ENCODE results near the gene NUP210L. TPM values are rescaled to one million over a fixed set of nuclear protein-coding genes. Genes with fewer than 3 reads are reported as not detected.

NUP210L gene
- total and polyA plus RNA-seq, 2 of the 13 experiments (the other 11 are each of a cell fraction or from before 2014, with no cell fraction given), result not detected

DNA sequence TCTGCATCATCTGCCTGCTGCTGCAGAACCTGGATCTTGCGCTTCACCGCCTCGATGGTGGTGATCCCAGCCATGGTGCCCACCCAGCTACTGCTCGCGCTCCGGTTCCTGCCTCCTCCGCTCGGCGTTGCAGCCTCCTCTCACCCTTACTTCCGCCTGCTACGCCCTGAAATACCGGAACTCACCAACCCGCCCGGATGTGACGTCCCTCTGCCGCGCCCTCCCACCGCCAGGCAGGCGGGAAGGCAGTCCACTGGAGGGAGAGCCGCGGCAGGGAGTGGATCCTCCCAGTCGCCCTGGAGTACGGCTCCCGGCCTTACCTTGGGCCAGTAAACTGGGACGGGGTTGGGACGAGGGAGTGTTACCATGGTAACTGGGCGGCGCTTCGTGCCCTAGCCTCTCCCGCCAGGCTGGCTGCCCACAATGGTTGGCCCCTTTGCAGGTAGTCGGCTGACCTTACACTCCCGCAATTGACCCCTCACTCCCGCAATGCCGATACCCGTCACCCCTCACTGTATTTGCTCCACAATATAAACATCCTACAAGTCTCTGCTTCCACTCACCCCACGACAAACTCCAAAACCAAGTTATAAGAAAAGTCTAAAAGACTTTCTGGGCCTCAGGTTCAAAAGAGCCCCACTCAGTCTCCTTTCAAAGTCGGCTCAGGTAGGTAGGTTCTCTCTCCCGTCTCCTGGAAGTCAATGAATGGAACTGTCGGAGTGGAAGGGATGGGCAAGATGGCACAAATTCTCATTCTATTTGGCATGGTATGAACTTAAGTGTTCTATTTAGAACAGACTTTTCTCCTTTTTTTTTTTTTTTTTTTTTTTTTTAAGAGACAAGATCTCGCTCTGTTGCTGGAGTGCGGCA lies 28.4 kb upstream of the NUP210L start (continued):
- peak; percentile 96 for TF ChIP-seq ZFP36L1 (CRISPR knock-in tag; IDR thresholded peaks at IDR 0.05)
- TF ChIP-seq MXD4 (CRISPR knock-in tag; IDR thresholded peaks at IDR 0.05), result peak; percentile 62; the same call in 1 of the 2 replicates
- 0 out of 2 replicates have a peak, but pooled peaks have one; percentile 50 for TF ChIP-seq REXO4 (CRISPR knock-in tag; IDR thresholded peaks at IDR 0.05; ENCODE audit: borderline replicate concordance)
- no peak for TF ChIP-seq GLI4 (CRISPR knock-in tag; IDR thresholded peaks at IDR 0.05; ENCODE audit: borderline replicate concordance)
- peak; percentile 90 for TF ChIP-seq ATF7-NPFF (CRISPR knock-in tag; IDR thresholded peaks at IDR 0.05; ENCODE audit: low read depth)
- no peak for TF ChIP-seq HHEX (CRISPR knock-in tag; IDR thresholded peaks at IDR 0.05)
- no peak for TF ChIP-seq CCAR2 (optimal IDR thresholded peaks at IDR 0.05; ENCODE audit: low read depth, low read length)
- peak; percentile 99 for TF ChIP-seq GABPB1 (CRISPR knock-in tag; IDR thresholded peaks at IDR 0.05)
- TF ChIP-seq, protein P1, sequence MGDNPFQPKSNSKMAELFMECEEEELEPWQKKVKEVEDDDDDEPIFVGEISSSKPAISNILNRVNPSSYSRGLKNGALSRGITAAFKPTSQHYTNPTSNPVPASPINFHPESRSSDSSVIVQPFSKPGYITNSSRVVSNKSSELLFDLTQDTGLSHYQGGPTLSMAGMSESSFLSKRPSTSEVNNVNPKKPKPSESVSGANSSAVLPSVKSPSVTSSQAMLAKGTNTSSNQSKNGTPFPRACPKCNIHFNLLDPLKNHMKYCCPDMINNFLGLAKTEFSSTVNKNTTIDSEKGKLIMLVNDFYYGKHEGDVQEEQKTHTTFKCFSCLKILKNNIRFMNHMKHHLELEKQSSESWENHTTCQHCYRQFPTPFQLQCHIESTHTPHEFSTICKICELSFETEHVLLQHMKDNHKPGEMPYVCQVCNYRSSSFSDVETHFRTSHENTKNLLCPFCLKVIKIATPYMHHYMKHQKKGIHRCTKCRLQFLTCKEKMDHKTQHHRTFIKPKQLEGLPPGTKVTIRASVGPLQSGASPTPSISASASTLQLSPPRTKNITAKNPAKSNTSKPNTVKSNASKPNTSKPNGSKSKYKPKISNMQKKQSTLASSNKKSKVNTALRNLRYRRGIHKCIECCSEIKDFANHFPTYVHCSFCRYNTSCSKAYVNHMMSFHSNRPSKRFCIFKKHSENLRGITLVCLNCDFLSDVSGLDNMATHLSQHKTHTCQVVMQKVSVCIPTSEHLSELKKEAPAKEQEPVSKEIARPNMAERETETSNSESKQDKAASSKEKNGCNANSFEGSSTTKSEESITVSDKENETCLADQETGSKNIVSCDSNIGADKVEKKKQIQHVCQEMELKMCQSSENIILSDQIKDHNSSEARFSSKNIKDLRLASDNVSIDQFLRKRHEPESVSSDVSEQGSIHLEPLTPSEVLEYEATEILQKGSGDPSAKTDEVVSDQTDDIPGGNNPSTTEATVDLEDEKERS (CRISPR knock-in tag; IDR thresholded peaks at IDR 0.05), result peak; percentile 76; the same call in 1 of the 2 replicates
- TF ChIP-seq AKAP8 (CRISPR knock-in tag; IDR thresholded peaks at IDR 0.05), result peak; percentile 61; the same call in 1 of the 2 replicates
- no peak for TF ChIP-seq ZNF577 (CRISPR knock-in tag; IDR thresholded peaks at IDR 0.05; ENCODE audit: borderline replicate concordance, low read depth)
- TF ChIP-seq SP4 (CRISPR knock-in tag; IDR thresholded peaks at IDR 0.05), result peak; percentile 95
- no peak for TF ChIP-seq ZNF530 (CRISPR knock-in tag; IDR thresholded peaks at IDR 0.05; ENCODE audit: low read depth)
- TF ChIP-seq ZNF501 (CRISPR knock-in tag; IDR thresholded peaks at IDR 0.05), result peak; percentile 83
- no peak for TF ChIP-seq GLMP (CRISPR knock-in tag; IDR thresholded peaks at IDR 0.05; ENCODE audit: borderline replicate concordance)
- no peak for TF ChIP-seq HNRNPK (IDR thresholded peaks at IDR 0.05; ENCODE audit: low read depth, low read length, poor library complexity, severe bottlenecking)
- no peak for TF ChIP-seq ZNF572 (CRISPR knock-in tag; IDR thresholded peaks at IDR 0.05)
- TF ChIP-seq POGZ (CRISPR knock-in tag; IDR thresholded peaks at IDR 0.05), result peak; percentile 74
- TF ChIP-seq ZNF569 (CRISPR knock-in tag; IDR thresholded peaks at IDR 0.05; ENCODE audit: borderline replicate concordance), result no peak
- TF ChIP-seq, protein P2, sequence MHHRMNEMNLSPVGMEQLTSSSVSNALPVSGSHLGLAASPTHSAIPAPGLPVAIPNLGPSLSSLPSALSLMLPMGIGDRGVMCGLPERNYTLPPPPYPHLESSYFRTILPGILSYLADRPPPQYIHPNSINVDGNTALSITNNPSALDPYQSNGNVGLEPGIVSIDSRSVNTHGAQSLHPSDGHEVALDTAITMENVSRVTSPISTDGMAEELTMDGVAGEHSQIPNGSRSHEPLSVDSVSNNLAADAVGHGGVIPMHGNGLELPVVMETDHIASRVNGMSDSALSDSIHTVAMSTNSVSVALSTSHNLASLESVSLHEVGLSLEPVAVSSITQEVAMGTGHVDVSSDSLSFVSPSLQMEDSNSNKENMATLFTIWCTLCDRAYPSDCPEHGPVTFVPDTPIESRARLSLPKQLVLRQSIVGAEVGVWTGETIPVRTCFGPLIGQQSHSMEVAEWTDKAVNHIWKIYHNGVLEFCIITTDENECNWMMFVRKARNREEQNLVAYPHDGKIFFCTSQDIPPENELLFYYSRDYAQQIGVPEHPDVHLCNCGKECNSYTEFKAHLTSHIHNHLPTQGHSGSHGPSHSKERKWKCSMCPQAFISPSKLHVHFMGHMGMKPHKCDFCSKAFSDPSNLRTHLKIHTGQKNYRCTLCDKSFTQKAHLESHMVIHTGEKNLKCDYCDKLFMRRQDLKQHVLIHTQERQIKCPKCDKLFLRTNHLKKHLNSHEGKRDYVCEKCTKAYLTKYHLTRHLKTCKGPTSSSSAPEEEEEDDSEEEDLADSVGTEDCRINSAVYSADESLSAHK (CRISPR knock-in tag; IDR thresholded peaks at IDR 0.05; ENCODE audit: borderline replicate concordance), result no peak
- peak; percentile 93; the same call in 1 of the 2 replicates for TF ChIP-seq ELF4 (CRISPR knock-in tag; IDR thresholded peaks at IDR 0.05; ENCODE audit: borderline replicate concordance)
- TF ChIP-seq ZNF451 (CRISPR knock-in tag; IDR thresholded peaks at IDR 0.05), result peak; percentile 58; the same call in 1 of the 2 replicates
- 0 out of 2 replicates have a peak, but pooled peaks have one; percentile 64 for TF ChIP-seq GATA4 (IDR thresholded peaks at IDR 0.05; ENCODE audit: borderline replicate concordance, low read depth)

Data from HepG2 (cell line).